Spinal cord (tissue), 10 donors: ENCODE data around the gene PRSS50. TPM values are rescaled to one million over a fixed set of nuclear protein-coding genes. Genes with fewer than 3 reads are reported as not detected.

ENCODE experiments used
- DNase-seq, 6 donors: peaks; one replicate each; pipeline versions ENCODE4 v3.0.0 to v3.0.0-alpha.2; 2013 to 2015; ENCODE audit warnings: low spot score in 6 of 6, low read depth in 4 of 6
- H3K27ac ChIP-seq: one replicate; pipeline ENCODE4 v1.5.1; 2013; ENCODE audit warnings: low read depth, low read length, control low read depth
- H3K27me3 ChIP-seq: one replicate; pipeline ENCODE4 v1.6.1; 2013; ENCODE audit warnings: low read length; ENCODE audit not compliant: control insufficient read depth, insufficient read depth
- H3K36me3 ChIP-seq: one replicate; pipeline ENCODE4 v1.6.1; 2013; ENCODE audit warnings: low read length; ENCODE audit not compliant: control insufficient read depth, insufficient read depth
- H3K4me1 ChIP-seq: one replicate; pipeline ENCODE4 v1.6.1; 2013; ENCODE audit warnings: low read length; ENCODE audit not compliant: control insufficient read depth, insufficient read depth
- H3K4me3 ChIP-seq: one replicate; pipeline ENCODE4 v1.5.1; 2013; ENCODE audit warnings: low read depth, low read length, control low read depth
- H3K9me3 ChIP-seq: one replicate; pipeline ENCODE4 v1.6.1; 2013; ENCODE audit warnings: low read length; ENCODE audit not compliant: control insufficient read depth, insufficient read depth
- WGBS: methylation state at CpG from one replicate; pipeline ENCODE4 v1.1.5; 2013; ENCODE audit warnings: missing lambda C conversion rate; ENCODE audit not compliant: insufficient coverage; 5-methylcytosine and 5-hydroxymethylcytosine counted together
- polyA plus RNA-seq, 2 donors: library from polyadenylated mRNA; unstranded; fragments of 120-200 nt; gene quantifications; one replicate each; pipeline ENCODE4 v1.2.1, GENCODE V29; 2013; ENCODE audit not compliant: insufficient read length in 2 of 2
- total RNA-seq, 2 donors: library from RNA; depleted of rRNA in 1 of 2; stranded (reverse); fragments of 120-200 nt in 1 of 2; fragments of >200 nt in 1 of 2; gene quantifications; one replicate each; pipeline versions ENCODE4 v1.2.3 to v1.2.4, GENCODE V29; 2013 to 2014
- donor health status: healthy.

Gene PRSS50
- total and polyA plus RNA-seq, 4 donors: 0.33 to 0.59 (median 0.50) TPM; not detected in 1

GRCh38 chr3:46730819-46731218 is 13.2 kb upstream of the PRSS50 start:
- H3K36me3 ChIP-seq: no peaks in the 10 kb centered on the region
- no peaks in the 10 kb centered on the region for H3K9me3 ChIP-seq
- no peak for DNase-seq
- no peaks in the 10 kb centered on the region for H3K4me1 ChIP-seq
- H3K4me3 ChIP-seq: no peak overlapping the region
- H3K27me3 ChIP-seq: no peaks in the 10 kb centered on the region
- no CpG with 5 or more reads among the region's 2 CpGs for WGBS
- H3K27ac ChIP-seq: no peak overlapping the region

DNA sequence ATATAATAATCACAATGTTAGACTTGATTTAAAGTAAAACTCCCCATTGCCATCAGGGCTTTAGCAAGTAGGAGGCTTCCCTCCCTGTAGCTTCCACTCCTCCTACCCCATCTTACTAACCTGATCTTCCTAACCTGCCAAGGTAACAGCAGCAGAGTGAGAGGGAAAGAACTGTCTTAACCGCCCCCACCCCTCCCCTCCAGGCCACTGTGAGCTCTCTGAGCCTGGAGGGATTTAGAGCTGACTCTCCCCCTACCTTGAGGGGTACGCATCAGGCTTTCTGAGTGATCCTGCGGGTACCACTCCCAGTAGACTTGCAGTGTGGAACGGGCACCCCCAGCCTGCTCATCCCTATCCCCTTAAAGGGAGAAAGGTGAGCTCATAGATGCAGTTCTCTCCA is 11.4 kb upstream of the PRSS50 start:
- Histone ChIP-seq H3K27ac (no peak overlapping the region), H3K4me3 (no peak overlapping the region), H3K27me3 (no peaks in the 10 kb centered on the region), H3K36me3 (no peaks in the 10 kb centered on the region), H3K9me3 (no peaks in the 10 kb centered on the region), H3K4me1 (no peaks in the 10 kb centered on the region)
- DNase-seq: no peak
- 71% methylated on average over 1 of the region's 4 CpGs for WGBS

- Histone ChIP-seq H3K27ac (no peak overlapping the region), H3K27me3 (no peaks in the 10 kb centered on the region), H3K4me1 (no peaks in the 10 kb centered on the region), H3K36me3 (no peaks in the 10 kb centered on the region), H3K9me3 (peaks cover 2% of the 10 kb centered on the region), H3K4me3 (no peak overlapping the region)
- 30% methylated on average over 3 of the region's 6 CpGs for WGBS
- peak in 1 of 6 donors; percentile 15 for DNase-seq
Observed at GRCh38 chr3:46725621-46726314, 8.1 kb upstream of the PRSS50 start.

- no CpG with 5 or more reads among the region's 4 CpGs for WGBS
- Histone ChIP-seq H3K4me1 (no peaks in the 10 kb centered on the region), H3K9me3 (peaks cover 3% of the 10 kb centered on the region), H3K27ac (no peak overlapping the region), H3K27me3 (no peaks in the 10 kb centered on the region), H3K36me3 (no peaks in the 10 kb centered on the region), H3K4me3 (no peak overlapping the region)
- DNase-seq: no peak
Observed at GRCh38 chr3:46724424-46724823, 6.8 kb upstream of the PRSS50 start.

DNA sequence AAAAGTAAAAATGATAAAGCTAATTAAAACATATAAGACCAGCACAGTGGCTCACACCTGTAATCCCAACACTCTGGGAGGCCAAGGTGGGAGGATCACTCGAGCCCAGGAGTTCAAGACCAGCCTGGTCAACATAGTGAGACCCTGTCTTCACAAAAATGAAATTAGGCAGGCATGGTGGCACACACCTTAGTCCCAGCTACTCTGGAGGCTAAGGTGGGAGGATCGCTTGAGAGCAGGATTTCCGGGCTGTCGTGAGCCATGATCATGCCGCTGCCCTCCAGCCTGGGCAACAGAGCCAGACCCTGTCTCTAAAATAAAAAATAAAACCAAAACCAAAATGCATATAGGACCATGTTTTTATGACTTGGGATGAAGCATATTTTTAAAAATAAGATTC is 4.8 kb upstream of the PRSS50 start:
- DNase-seq: no peak
- Histone ChIP-seq H3K36me3 (no peaks in the 10 kb centered on the region), H3K27ac (no peak overlapping the region), H3K27me3 (no peaks in the 10 kb centered on the region), H3K4me1 (no peaks in the 10 kb centered on the region), H3K9me3 (peaks cover 3% of the 10 kb centered on the region), H3K4me3 (no peak overlapping the region)
- 92% methylated on average over 4 of the region's 5 CpGs for WGBS

DNA sequence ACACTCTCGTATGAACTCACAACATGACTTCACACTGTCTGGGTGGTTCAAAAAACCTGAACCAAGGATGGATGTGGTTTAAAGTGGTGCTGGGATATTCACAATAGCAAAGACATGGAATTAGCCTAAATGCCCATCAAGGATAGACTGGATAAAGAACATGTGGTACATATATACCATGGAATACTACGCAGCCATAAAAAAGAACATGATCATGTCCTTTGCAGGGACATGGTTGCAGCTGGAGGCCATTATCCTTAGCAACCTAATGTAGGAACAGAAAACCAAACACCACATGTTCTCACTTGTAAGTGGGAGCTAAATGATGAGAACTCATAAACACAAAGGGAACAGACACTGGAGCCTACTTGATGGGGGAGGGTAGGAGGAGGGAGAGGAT is 3.3 kb upstream of the PRSS50 start:
- DNase-seq: no peak
- H3K4me3 ChIP-seq: no peak overlapping the region
- H3K36me3 ChIP-seq: no peaks in the 10 kb centered on the region
- H3K27me3 ChIP-seq: no peaks in the 10 kb centered on the region
- no CpG with 5 or more reads among the region's 2 CpGs for WGBS
- H3K9me3 ChIP-seq: peaks cover 3% of the 10 kb centered on the region
- no peak overlapping the region for H3K27ac ChIP-seq
- H3K4me1 ChIP-seq: peaks cover 7% of the 10 kb centered on the region

DNA sequence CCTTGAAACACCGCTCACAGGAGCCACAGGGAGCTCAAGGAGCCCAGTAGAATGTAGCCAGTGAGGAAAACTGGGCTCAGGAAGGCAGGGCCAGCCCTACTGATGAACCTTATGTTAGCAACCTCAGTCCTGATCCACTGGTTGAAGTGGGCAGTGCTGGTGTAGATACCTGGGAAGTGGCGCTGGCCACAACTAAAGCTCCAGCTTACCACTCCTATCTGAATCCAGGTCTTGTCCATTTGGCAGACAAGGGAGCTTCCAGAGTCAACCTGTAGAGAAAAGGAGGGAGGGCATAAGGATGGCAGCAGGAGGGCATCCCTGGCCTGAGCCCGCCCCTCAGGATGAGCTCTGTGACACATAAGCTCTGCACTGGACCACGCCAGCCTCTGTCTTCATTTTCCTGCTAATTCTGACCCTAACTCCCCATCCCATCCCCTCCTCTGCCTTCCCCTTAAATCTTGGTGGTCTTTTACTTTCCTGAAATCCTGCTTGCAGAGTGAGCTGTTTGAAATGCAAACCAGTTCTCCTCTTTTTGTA is 2.1 kb upstream of the PRSS50 start:
- Histone ChIP-seq H3K4me3 (no peak overlapping the region), H3K36me3 (no peaks in the 10 kb centered on the region), H3K27ac (no peak overlapping the region), H3K4me1 (peaks cover 10% of the 10 kb centered on the region), H3K27me3 (no peaks in the 10 kb centered on the region), H3K9me3 (peaks cover 3% of the 10 kb centered on the region)
- no peak for DNase-seq
- WGBS: 83% methylated on average over 4 of the region's 4 CpGs

- Histone ChIP-seq H3K36me3 (no peaks in the 10 kb centered on the region), H3K4me1 (peaks cover 10% of the 10 kb centered on the region), H3K9me3 (peaks cover 3% of the 10 kb centered on the region), H3K27me3 (no peaks in the 10 kb centered on the region), H3K4me3 (no peak overlapping the region), H3K27ac (no peak overlapping the region)
- no peak for DNase-seq
- WGBS: 77% methylated on average over 2 of the region's 2 CpGs
Observed at GRCh38 chr3:46719044-46719565, 1.4 kb upstream of the PRSS50 start.

GRCh38 chr3:46716461-46717441 is 918 bp downstream of the PRSS50 start:
- peak in 1 of 6 donors; percentile 87 for DNase-seq
- Histone ChIP-seq H3K27me3 (no peaks in the 10 kb centered on the region), H3K36me3 (peaks cover 12% of the 10 kb centered on the region), H3K27ac (no peak overlapping the region), H3K4me1 (peaks cover 10% of the 10 kb centered on the region), H3K9me3 (peaks cover 3% of the 10 kb centered on the region), H3K4me3 (no peak overlapping the region)
- 87% methylated on average over 18 of the region's 19 CpGs for WGBS
